SK-N-SH treated with all-trans-retinoic acid at 6 μM for 48 hours (cell line): ENCODE data around the gene NBEA.

Source experiments
- ATAC-seq: fragments of 200-7000 bp; cut with Tn5 transposase; 3 replicates; pipeline ENCODE4 v1.9.1; 2020; ENCODE audit warnings: mild to moderate bottlenecking, moderate library complexity
- ARNTL ChIP-seq: fragments of 450-650 bp; formaldehyde crosslinking; IDR thresholded peaks from 2 replicates; pipeline ENCODE4 v1.5.0; 2020; ENCODE audit warnings: low read depth, mild to moderate bottlenecking, moderate library complexity, borderline replicate concordance
- BACH2 ChIP-seq: fragments of 250-450 bp; sonication (Bioruptor Pico); IDR thresholded peaks from 2 replicates; pipeline ENCODE4 v1.9.0; 2021; ENCODE audit warnings: mild to moderate bottlenecking, borderline replicate concordance
- ESRRG ChIP-seq: fragments of 250-450 bp; sonication (Bioruptor Pico); IDR thresholded peaks from 2 replicates; pipeline ENCODE4 v1.6.1; 2021; ENCODE audit warnings: mild to moderate bottlenecking
- GLIS3 ChIP-seq: fragments of 250-450 bp; sonication (Bioruptor Pico); IDR thresholded peaks from 2 replicates; pipeline ENCODE4 v1.5.0; 2020; ENCODE audit warnings: mild to moderate bottlenecking, moderate library complexity
- ISL1 ChIP-seq: fragments of 250-450 bp; sonication (Bioruptor Pico); IDR thresholded peaks from 2 replicates; pipeline ENCODE4 v2.1.2; 2022; ENCODE audit warnings: mild to moderate bottlenecking, moderate library complexity
- OSR1 ChIP-seq: fragments of 250-450 bp; sonication (Bioruptor Pico); IDR thresholded peaks from 2 replicates; pipeline ENCODE4 v1.8.0; 2022; ENCODE audit warnings: moderate library complexity, mild to moderate bottlenecking, inconsistent platforms
- PPARA ChIP-seq: fragments of 250-450 bp; sonication (Bioruptor Pico); IDR thresholded peaks from 2 replicates; pipeline ENCODE4 v1.5.0; 2020; ENCODE audit warnings: mild to moderate bottlenecking, borderline replicate concordance
- RARB ChIP-seq: fragments of 250-450 bp; sonication (Bioruptor Pico); IDR thresholded peaks from 2 replicates; pipeline ENCODE4 v1.8.0; 2021; ENCODE audit warnings: mild to moderate bottlenecking, moderate library complexity
- SNAI2 ChIP-seq: fragments of 250-450 bp; sonication (Bioruptor Pico); IDR thresholded peaks from 2 replicates; pipeline ENCODE4 v1.5.0; 2020; ENCODE audit warnings: mild to moderate bottlenecking, moderate library complexity
- TCF4 ChIP-seq: fragments of 250-450 bp; sonication (Bioruptor Pico); IDR thresholded peaks from 2 replicates; pipeline ENCODE4 v1.8.0; 2021; ENCODE audit warnings: mild to moderate bottlenecking, moderate library complexity, borderline replicate concordance
- TOX ChIP-seq: fragments of 250-450 bp; sonication (Bioruptor Pico); IDR thresholded peaks from 2 replicates; pipeline ENCODE4 v1.8.0; 2021; ENCODE audit warnings: mild to moderate bottlenecking, moderate library complexity, borderline replicate concordance
- ZFP3 ChIP-seq: fragments of 250-450 bp; sonication (Bioruptor Pico); IDR thresholded peaks from 2 replicates; pipeline ENCODE4 v1.5.0; 2020; ENCODE audit warnings: mild to moderate bottlenecking, moderate library complexity
- ZFP30 ChIP-seq: fragments of 450-650 bp; formaldehyde crosslinking; IDR thresholded peaks from 2 replicates; pipeline ENCODE4 v1.5.0; 2022; ENCODE audit warnings: mild to moderate bottlenecking, moderate library complexity
- ZNF70 ChIP-seq: fragments of 450-650 bp; formaldehyde crosslinking; IDR thresholded peaks from 2 replicates; pipeline ENCODE4 v1.5.0; 2020; ENCODE audit warnings: mild to moderate bottlenecking, moderate library complexity
- ZNF8 ChIP-seq: fragments of 450-650 bp; formaldehyde crosslinking; IDR thresholded peaks from 2 replicates; pipeline ENCODE4 v1.5.0; 2020; ENCODE audit warnings: mild to moderate bottlenecking, moderate library complexity
- TF ChIP-seq, protein P1 (sequence below): fragments of 250-450 bp; sonication (Bioruptor Pico); IDR thresholded peaks from 2 replicates; pipeline ENCODE4 v1.8.0; 2020; ENCODE audit warnings: mild to moderate bottlenecking, moderate library complexity, borderline replicate concordance
- TF ChIP-seq, protein P2 (sequence below): fragments of 250-450 bp; sonication (Bioruptor Pico); IDR thresholded peaks from 2 replicates; pipeline ENCODE4 v1.5.1; 2020; ENCODE audit warnings: low read depth, mild to moderate bottlenecking, moderate library complexity
- TF ChIP-seq, protein P3 (sequence below): fragments of 250-450 bp; sonication (Bioruptor Pico); IDR thresholded peaks from 2 replicates; pipeline ENCODE4 v1.5.1; 2021; ENCODE audit warnings: mild to moderate bottlenecking, moderate library complexity
- TF ChIP-seq, protein P4 (sequence below): fragments of 250-450 bp; sonication (Bioruptor Pico); IDR thresholded peaks from 2 replicates; pipeline ENCODE4 v1.8.0; 2021; ENCODE audit warnings: low read depth, mild to moderate bottlenecking, moderate library complexity, borderline replicate concordance
- TF ChIP-seq, protein P5 (sequence below): fragments of 250-450 bp; sonication (Bioruptor Pico); IDR thresholded peaks from 2 replicates; pipeline ENCODE4 v1.5.0; 2020; ENCODE audit warnings: mild to moderate bottlenecking, moderate library complexity

Gene NBEA

DNA sequence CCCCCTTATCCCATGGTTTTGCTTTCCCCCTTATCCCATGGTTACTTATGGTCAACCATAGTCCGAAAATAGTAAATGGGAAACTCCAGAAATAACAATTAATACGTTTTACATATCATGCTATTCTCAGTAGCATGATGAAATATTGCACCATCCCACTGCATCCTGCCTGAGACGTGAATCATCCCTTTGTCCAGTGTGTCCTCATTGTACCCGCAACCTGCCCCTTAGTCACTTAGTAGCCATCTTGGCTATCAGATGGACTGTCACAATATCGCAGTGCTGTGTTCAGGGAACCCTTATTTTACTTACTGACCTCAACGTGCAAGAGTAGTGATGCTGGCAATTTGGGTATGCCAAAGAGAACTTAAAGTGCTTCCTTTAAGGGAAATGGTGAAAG, 10.5 kb upstream of the NBEA start:
- TF ChIP-seq TCF4 (no peak), GLIS3 (CRISPR knock-in tag) (no peak), ZNF8 (no peak), SNAI2 (CRISPR knock-in tag) (no peak), PPARA (CRISPR knock-in tag) (no peak), RARB (no peak)
- TF ChIP-seq, protein P1, sequence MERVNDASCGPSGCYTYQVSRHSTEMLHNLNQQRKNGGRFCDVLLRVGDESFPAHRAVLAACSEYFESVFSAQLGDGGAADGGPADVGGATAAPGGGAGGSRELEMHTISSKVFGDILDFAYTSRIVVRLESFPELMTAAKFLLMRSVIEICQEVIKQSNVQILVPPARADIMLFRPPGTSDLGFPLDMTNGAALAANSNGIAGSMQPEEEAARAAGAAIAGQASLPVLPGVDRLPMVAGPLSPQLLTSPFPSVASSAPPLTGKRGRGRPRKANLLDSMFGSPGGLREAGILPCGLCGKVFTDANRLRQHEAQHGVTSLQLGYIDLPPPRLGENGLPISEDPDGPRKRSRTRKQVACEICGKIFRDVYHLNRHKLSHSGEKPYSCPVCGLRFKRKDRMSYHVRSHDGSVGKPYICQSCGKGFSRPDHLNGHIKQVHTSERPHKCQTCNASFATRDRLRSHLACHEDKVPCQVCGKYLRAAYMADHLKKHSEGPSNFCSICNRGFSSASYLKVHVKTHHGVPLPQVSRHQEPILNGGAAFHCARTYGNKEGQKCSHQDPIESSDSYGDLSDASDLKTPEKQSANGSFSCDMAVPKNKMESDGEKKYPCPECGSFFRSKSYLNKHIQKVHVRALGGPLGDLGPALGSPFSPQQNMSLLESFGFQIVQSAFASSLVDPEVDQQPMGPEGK (CRISPR knock-in tag): no peak
- no peak for ATAC-seq

DNA sequence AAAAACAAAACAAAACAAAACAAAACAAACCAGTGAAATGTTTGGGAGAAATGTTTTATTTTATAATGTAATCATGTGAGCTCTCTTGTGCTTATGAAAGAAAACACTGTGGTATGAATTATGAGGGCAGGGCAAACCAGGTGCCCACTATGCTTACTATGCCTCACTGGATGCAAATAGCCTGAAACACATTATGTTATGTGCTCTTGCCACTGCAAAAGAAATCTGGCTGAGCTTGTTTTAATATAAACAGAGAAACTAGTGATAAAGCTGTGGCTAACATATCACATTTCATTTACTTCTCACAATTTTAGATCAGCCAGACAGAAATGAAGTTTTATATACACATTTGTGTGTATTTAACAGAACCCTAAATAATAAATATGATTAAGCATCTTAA, 8.7 kb upstream of the NBEA start:
- ATAC-seq: no peak

More for the DNA sequence above, 8.7 kb upstream of the NBEA start:
- TF ChIP-seq ZFP30 (CRISPR knock-in tag): no peak
- no peak for TF ChIP-seq ZNF8
- TF ChIP-seq PPARA (CRISPR knock-in tag): no peak
- TF ChIP-seq, protein P2, sequence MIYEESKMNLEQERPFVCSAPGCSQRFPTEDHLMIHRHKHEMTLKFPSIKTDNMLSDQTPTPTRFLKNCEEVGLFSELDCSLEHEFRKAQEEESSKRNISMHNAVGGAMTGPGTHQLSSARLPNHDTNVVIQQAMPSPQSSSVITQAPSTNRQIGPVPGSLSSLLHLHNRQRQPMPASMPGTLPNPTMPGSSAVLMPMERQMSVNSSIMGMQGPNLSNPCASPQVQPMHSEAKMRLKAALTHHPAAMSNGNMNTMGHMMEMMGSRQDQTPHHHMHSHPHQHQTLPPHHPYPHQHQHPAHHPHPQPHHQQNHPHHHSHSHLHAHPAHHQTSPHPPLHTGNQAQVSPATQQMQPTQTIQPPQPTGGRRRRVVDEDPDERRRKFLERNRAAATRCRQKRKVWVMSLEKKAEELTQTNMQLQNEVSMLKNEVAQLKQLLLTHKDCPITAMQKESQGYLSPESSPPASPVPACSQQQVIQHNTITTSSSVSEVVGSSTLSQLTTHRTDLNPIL (CRISPR knock-in tag): no peak
- TF ChIP-seq, protein P3, sequence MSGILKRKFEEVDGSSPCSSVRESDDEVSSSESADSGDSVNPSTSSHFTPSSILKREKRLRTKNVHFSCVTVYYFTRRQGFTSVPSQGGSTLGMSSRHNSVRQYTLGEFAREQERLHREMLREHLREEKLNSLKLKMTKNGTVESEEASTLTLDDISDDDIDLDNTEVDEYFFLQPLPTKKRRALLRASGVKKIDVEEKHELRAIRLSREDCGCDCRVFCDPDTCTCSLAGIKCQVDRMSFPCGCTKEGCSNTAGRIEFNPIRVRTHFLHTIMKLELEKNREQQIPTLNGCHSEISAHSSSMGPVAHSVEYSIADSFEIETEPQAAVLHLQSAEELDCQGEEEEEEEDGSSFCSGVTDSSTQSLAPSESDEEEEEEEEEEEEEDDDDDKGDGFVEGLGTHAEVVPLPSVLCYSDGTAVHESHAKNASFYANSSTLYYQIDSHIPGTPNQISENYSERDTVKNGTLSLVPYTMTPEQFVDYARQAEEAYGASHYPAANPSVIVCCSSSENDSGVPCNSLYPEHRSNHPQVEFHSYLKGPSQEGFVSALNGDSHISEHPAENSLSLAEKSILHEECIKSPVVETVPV: no peak
- TF ChIP-seq TOX: no peak
- no peak for TF ChIP-seq ZNF70 (CRISPR knock-in tag)
- TF ChIP-seq ARNTL: no peak
- TF ChIP-seq OSR1 (CRISPR knock-in tag): no peak
- TF ChIP-seq, protein P1 (CRISPR knock-in tag): no peak
- no peak for TF ChIP-seq SNAI2 (CRISPR knock-in tag)
- no peak for TF ChIP-seq ESRRG (CRISPR knock-in tag)
- TF ChIP-seq, protein P4, sequence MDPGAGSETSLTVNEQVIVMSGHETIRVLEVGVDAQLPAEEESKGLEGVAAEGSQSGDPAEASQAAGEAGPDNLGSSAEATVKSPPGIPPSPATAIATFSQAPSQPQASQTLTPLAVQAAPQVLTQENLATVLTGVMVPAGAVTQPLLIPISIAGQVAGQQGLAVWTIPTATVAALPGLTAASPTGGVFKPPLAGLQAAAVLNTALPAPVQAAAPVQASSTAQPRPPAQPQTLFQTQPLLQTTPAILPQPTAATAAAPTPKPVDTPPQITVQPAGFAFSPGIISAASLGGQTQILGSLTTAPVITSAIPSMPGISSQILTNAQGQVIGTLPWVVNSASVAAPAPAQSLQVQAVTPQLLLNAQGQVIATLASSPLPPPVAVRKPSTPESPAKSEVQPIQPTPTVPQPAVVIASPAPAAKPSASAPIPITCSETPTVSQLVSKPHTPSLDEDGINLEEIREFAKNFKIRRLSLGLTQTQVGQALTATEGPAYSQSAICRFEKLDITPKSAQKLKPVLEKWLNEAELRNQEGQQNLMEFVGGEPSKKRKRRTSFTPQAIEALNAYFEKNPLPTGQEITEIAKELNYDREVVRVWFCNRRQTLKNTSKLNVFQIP: no peak
- TF ChIP-seq RARB: no peak
- no peak for TF ChIP-seq GLIS3 (CRISPR knock-in tag)
- no peak for TF ChIP-seq BACH2 (CRISPR knock-in tag)
- TF ChIP-seq ISL1 (CRISPR knock-in tag): no peak
- no peak for TF ChIP-seq ZFP3 (CRISPR knock-in tag)
- TF ChIP-seq, protein P5, sequence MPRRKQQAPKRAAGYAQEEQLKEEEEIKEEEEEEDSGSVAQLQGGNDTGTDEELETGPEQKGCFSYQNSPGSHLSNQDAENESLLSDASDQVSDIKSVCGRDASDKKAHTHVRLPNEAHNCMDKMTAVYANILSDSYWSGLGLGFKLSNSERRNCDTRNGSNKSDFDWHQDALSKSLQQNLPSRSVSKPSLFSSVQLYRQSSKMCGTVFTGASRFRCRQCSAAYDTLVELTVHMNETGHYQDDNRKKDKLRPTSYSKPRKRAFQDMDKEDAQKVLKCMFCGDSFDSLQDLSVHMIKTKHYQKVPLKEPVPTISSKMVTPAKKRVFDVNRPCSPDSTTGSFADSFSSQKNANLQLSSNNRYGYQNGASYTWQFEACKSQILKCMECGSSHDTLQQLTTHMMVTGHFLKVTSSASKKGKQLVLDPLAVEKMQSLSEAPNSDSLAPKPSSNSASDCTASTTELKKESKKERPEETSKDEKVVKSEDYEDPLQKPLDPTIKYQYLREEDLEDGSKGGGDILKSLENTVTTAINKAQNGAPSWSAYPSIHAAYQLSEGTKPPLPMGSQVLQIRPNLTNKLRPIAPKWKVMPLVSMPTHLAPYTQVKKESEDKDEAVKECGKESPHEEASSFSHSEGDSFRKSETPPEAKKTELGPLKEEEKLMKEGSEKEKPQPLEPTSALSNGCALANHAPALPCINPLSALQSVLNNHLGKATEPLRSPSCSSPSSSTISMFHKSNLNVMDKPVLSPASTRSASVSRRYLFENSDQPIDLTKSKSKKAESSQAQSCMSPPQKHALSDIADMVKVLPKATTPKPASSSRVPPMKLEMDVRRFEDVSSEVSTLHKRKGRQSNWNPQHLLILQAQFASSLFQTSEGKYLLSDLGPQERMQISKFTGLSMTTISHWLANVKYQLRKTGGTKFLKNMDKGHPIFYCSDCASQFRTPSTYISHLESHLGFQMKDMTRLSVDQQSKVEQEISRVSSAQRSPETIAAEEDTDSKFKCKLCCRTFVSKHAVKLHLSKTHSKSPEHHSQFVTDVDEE (CRISPR knock-in tag): no peak
- TF ChIP-seq TCF4: no peak
